KOPT-K1 (cell line): Measurements from ENCODE around the gene CDH4.

Experiments
- H3K27ac ChIP-seq: fragments of 200-600 bp; sonication (generic); 2 replicates; pipeline ENCODE4 v1.5.1; 2016; ENCODE audit warnings: antibody characterized with exemption, mild to moderate bottlenecking, low read depth, low read length; ENCODE audit not compliant: poor library complexity, severe bottlenecking
- H3K36me3 ChIP-seq: fragments of 200-600 bp; sonication (generic); 2 replicates; pipeline ENCODE4 v1.5.1; 2017; ENCODE audit warnings: antibody characterized with exemption, mild to moderate bottlenecking, low read length, moderate library complexity; ENCODE audit not compliant: insufficient read depth
- H3K9me3 ChIP-seq: fragments of 200-600 bp; sonication (generic); 2 replicates; pipeline ENCODE4 v1.5.1; 2017; ENCODE audit warnings: antibody characterized with exemption, low read length, mild to moderate bottlenecking; ENCODE audit not compliant: insufficient read depth, poor library complexity, severe bottlenecking

Gene CDH4

DNA sequence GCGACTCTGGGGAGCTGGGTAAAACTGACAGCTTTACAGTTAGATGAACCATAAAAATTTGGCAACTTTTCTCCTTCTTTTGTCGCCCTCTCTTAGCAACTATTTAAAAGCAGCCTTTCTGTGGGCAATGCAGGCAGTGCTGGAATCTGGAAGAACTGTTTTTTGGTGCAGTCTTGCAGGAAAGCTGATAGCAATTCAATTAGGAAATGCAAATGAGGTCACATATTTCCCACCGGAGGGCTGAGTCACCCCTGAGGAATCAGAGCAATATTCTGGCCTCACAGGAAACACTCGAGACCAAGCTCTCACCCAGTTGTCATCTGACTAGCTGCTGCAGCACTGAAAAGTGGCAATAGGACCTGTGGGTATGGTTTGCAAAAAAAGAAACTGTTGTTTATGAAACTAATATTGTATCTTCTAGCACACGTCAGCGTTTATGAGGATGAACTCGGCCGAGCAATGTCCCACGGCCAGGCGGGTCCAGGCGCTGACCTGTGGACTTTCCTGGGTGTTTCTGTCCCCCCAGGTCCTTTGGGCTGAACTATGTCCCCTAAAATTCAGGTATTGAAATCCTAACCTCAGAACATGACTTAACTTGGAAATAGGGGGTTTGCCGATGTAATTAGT, 501.4 kb downstream of the CDH4 start:
- Histone ChIP-seq H3K27ac (no peak overlapping the region), H3K9me3 (peaks cover 17% of the 10 kb centered on the region)

DNA sequence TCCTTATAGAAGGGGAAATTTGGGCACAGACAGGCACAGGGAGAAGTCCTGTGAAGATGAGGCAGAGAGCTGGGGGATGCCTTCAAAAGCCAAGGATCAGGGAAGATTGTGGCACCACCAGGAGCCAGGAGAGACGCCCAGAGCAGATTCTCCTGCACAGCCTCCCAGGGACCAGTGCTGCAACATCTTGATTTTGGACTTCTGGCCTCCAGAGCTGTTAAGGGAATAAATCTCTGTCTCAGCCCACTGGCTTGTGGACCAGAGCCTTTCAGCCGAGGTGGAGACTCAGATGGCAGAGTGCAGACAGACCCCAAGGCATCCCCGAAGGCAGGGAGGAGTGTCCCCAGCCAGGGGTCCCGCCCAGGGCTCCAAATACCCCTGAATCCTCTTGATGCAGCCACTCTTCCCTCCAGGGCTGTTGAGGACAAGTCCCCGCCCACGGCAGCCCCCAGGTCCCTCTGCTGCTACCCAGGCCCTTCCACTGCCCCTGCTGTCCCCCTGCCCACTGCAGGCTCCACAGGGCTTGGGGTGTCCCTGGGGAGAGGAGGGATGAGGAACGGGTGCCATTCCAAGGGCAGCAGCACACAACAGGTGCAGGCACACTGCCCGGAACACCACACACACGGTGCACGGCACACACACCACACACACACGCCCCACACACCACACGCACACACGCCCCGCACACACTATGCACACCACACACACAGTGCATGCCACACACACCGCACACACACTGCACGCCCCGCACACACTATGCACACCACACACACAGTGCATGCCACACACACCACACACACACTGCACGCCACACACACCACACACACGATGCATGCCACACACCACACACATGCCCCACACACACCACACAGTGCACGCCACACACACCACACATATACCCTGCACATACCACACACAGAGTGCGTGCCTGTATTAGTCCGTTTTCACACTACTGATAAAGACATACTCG, 502.2 kb downstream of the CDH4 start:
- Histone ChIP-seq H3K36me3 (no peaks in the 10 kb centered on the region), H3K9me3 (peaks cover 17% of the 10 kb centered on the region), H3K27ac (no peak overlapping the region)

More for the DNA sequence above, 501.4 kb downstream of the CDH4 start:
- no peaks in the 10 kb centered on the region for H3K36me3 ChIP-seq

DNA sequence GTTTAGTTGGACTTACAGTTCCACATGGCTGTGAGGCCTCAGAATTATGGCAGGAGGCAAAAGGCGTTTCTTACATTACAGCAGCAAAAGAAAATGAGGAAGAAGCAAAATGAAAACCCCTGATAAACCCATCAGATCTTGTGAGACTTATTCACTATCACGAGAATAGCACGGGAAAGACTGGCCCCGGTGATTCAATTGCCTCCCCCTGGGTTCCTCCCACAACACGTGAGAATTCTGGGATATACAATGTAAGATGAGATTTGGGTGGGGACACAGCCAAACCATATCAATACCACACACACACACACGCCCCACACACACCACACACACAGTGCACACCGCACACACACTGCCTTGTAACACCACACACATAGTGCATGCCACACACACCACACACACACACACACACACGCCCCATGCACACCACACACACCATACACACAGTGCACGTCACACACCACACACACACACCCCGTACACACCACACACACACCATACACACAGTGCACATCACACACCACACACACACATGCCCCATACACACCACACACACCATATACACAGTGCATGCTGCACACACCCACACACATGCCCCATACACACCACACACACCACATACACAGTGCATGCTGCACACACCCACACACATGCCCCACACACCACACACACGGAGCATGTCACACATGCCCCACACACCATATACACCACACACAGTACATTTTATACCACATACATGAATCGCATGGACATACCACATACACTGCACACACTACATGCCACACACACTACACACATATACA, 503.1 kb downstream of the CDH4 start:
- no peaks in the 10 kb centered on the region for H3K36me3 ChIP-seq
- H3K27ac ChIP-seq, result no peak overlapping the region
- H3K9me3 ChIP-seq, result peaks cover 12% of the 10 kb centered on the region

DNA sequence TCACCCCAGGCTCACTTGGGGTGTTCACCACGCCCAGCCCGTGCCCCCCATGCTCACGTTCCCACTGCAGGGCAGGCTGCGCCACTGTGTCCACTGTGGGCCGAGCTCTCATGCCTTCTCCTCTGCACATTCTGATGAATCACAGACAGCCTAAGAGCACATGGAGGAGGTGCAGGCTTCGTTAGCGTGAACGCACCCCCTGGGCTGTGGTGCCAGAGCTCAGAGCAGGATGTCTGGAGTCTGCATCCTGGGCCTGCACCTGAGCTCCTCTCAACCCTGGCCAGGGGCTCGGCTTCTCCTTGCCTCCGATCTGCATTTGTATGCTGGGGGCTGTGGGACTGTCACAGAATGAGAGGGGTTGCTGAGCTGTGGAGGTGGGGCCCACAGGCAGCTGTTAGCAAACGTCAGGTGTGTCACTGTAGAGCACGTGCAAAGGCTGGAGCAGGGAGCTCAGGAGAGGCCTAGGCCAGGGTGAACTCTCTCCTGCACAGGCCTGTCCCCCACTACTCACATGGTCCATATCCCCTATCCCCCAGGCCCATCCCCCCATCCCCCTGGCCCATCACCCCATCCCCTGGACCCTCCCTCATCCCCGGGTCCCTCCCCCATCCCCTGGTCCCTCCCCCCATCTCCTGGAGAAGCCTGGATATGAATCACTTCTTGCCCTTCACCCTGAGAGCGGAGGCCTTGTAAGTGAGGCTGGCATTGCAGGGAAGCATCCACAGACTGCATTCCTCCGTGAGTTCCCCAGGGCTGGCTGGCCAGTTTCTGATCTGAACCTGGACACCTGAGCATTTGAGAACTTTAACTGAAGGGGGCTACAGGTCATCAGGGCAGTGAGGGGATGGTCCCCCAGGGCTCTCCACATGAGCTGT, 504.1 kb downstream of the CDH4 start:
- Histone ChIP-seq H3K36me3 (no peaks in the 10 kb centered on the region), H3K9me3 (peaks cover 2% of the 10 kb centered on the region)

DNA sequence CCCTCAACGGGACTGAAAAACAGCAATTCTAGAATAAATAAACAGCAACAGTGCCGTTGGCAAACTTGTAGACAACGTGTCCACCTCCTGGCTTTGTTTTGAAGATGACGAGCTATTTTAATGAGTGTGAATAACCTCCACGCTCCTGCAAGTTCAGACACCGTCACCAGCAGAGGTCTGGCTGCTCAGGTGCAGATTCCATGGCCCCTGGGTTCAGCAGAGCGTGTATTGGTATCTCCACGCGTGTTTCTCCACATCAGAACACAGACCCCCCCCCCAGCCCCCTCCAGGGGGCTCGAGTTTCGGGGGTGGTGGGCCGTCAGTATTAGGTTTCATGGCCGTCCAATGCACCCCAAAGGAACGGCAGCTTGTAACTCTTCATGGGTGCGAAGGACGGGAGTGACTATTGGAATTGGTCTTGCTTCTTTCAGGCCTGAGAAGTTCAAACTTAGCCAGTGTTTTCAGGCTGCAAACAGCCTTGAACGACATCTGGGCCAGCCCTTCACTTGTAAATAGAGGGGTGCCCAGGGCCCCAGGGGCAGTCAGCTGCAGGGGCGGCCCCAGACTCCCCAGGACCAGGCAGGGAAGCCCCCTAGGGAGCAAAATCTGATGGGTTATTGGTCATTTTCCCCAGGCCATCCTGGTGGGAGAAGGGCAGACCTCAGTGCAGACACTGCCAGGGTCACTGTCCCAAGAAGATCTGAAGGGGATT, 505.1 kb downstream of the CDH4 start:
- Histone ChIP-seq H3K36me3 (no peaks in the 10 kb centered on the region), H3K9me3 (no peaks in the 10 kb centered on the region), H3K27ac (no peak overlapping the region)

More for the DNA sequence above, 504.1 kb downstream of the CDH4 start:
- H3K27ac ChIP-seq, result no peak overlapping the region

DNA sequence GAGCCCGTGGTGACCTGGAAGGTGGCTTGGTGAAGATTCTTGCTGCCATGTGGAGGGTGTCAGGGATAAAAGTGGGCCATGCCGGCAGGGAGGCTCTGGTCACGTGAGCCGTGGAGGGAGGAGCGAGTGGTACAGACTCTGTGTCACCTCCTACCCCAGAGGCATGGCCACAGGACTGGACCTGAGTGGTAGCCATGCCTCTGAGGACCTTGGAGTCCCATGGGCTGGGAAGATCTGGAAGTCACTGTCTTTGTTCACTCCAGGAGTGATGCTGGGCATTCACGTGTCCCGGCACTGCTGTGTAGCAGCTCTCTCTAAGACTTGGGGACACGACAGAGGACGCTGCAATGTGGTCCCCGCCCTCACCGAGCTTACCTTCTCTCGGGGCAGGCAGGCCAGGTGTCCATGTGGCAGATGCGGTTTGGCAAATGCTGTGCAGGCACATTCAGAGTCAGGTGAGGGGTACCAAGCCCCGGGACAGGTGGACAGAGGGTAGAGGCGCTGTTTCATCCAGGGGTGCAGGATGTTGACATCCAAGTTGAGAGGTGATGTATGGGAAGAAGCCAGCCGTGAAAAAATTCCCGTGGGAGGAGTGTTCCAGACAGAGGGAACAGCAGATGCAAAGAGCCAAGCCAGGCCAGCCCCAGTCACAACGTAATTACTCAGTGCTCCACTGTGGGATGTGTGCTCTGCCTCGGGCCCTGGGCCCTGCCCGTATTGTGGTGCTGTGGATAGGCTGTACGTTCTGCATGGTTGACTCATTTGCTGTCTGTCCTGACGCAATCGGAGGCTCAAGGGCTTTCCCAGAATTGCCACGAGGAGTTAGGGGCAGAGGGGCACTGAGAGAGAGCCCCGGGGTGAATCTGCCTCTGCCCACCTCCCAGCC, 505.9 kb downstream of the CDH4 start:
- H3K27ac ChIP-seq, result no peak overlapping the region
- no peaks in the 10 kb centered on the region for H3K36me3 ChIP-seq
- no peaks in the 10 kb centered on the region for H3K9me3 ChIP-seq

DNA sequence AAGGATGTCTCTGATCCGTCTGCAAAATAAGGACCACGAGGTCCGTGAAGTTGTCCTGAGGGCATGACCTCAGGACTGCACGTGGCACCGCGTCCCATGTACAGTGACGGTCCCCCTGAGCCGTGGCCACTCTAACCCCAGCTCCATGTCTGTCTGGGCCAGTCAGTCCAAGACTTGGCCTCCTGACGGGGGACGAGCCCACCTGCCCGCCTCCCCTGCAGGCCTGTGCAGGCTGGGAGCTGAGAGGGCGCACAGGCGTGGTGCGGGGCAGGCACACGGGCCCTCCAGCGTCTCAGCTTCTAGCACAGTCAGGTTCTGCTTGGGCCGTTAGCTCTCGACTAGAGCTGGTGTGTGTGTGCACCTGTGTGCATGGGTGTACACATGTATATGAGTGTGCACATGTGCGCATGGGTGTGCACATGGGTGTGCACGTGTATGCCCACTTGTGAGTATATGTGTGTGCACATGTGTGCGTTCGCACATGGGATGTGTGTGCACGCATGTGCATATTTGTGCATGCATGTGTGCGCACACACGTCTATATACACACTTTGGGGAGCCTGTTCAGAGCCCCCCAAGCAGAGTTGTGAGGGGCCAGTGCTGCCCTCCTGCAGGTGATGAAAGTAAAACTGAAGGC, 506.6 kb downstream of the CDH4 start:
- H3K9me3 ChIP-seq, result no peaks in the 10 kb centered on the region
- H3K36me3 ChIP-seq, result no peaks in the 10 kb centered on the region
- no peak overlapping the region for H3K27ac ChIP-seq

DNA sequence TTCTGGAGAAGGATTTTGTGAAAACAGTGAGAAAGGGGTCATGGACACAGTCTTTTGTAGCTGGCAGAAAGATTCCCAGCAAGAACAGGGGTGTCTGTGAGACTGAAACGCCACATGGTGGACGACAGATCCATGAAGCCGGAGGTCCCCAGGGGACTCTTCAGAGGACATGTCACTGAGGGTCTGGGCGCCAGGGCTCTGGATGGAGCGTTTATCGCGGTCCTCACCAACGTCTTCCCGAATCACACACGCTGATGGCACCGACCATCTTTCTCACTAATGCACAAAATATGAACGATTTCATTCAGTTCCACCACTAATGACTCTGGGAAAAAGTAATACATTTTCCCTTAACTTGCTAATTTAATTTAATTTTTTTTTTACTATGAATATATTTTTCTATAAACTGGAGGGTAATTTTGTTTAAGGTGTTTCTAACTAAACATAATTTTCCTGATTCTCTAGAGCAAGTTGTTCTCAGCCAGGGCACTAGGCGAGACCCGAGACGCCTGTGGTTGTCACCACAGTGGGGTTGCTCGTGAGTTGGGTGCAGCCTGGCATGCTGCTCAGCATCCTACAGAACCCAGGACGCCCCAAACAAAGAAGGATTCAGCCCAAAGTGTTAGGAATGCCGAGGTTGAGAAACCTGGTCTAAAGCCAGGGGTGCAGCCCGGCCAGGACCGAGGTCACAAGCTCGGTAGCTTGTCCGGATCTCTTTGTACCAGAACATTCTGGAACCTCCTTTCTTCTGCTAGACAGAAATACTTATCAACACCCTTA, 507.4 kb downstream of the CDH4 start:
- H3K9me3 ChIP-seq, result no peaks in the 10 kb centered on the region

DNA sequence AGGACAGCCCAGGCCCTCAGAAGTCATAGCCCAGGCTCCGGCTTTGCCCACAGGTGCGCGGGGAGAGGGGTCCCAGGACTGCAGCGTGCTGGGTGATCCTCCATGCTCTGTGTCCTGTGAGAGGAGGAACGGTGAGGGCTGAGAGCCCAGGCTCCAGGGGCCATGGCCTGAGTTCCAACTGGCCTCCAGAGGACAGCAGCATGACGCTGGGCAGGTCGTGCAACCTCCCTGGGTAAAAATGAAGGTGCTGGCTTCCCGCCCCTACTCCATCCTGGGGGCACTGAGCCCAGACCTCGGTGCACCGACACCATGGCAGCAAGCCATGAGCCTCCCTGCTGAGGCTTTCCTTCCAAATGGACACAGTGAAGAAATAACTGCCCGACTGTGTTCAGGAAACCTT, 508.3 kb downstream of the CDH4 start:
- Histone ChIP-seq H3K9me3 (no peaks in the 10 kb centered on the region), H3K27ac (no peak overlapping the region), H3K36me3 (no peaks in the 10 kb centered on the region)

More for the DNA sequence above, 507.4 kb downstream of the CDH4 start:
- no peaks in the 10 kb centered on the region for H3K36me3 ChIP-seq
- no peak overlapping the region for H3K27ac ChIP-seq

DNA sequence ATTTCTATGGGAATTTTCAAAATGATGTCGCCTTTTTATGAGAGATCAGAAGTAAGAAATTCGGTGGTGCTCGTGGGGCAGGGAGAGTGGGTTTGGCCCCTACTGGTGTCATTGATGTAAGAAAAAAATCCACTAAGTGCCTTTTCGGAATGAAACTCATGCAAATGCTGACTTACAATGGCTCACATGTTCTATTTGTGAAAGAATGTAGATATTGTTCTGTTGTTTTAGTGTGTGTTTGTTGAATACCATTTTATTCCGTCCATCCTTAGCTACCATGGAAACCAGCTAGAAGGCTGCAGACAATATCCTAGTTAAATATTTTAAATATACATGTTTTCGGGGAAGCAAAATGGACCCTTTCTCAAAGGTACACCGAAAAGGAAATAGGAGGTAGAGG, 508.7 kb downstream of the CDH4 start:
- H3K27ac ChIP-seq, result no peak overlapping the region
- no peaks in the 10 kb centered on the region for H3K36me3 ChIP-seq
- H3K9me3 ChIP-seq, result no peaks in the 10 kb centered on the region

DNA sequence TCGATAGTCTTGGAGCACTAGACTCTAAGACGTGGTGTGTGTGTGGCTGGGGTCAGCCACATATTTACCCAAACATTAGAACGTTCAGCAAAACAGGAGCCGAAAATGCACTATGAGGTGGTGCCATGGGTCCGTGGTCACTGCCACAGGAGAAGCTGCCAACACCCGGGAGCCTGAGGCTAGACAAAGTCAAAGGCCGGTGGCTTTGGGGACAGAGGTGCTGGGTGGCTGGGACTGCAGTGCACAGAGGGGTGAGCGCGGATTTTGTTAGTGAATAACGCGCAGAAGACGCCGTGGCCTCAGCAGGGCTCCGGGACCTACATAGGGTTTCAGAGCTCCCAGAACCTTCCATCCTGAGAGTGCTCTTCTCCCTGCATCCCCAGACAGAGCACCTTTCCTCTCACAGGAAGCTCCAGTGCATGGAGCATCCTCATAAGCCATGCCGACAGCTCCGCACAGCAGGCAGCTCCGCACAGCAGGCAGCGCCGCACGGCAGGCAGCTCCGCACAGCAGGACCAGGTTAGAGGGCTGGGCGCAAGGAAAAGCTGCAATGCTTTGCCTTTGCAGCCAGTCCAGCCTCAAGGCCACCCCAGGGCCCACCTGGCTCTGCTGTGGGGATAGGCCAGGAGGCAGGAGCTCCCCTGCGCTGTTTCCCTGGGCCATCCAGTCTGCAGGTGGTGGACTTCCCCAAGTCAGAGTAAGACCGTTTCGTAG, 509.5 kb downstream of the CDH4 start:
- no peak overlapping the region for H3K27ac ChIP-seq
- no peaks in the 10 kb centered on the region for H3K9me3 ChIP-seq

More for the DNA sequence above, 509.5 kb downstream of the CDH4 start:
- H3K36me3 ChIP-seq, result no peaks in the 10 kb centered on the region
